MCF 10A (cell line): ENCODE results near the gene DPY19L3. TPM values are rescaled to one million over a fixed set of nuclear protein-coding genes. Genes with fewer than 3 reads are reported as not detected.
"Not testable (repeated sequence)": the region's sequence is repeated elsewhere in the genome, so short reads cannot be mapped to it uniquely, and the experiment has no call there.

Source experiments
- BruUV-seq: library from RNA; stranded (reverse); fragments of 400-500 nt; replicated peaks from 2 replicates; lab custom pipeline; 2021; lab: Mats Ljungman, UMichigan
- CTCF ChIA-PET: fragments of 300-600 bp; sonication (Branson Sonifier 250); formaldehyde crosslinking; extraction: SDS; loops from one replicate; lab custom pipeline; 2021; ENCODE audit warnings: antibody characterized with exemption, inconsistent platforms; lab: Yijun Ruan, JAX
- POLR2A ChIA-PET: fragments of 300-600, 350-650 bp; sonication (Branson Sonifier 250); formaldehyde crosslinking; extraction: SDS; loops from one replicate; lab custom pipeline; 2020; ENCODE audit warnings: antibody characterized with exemption, inconsistent platforms; lab: Yijun Ruan, JAX
- DNase-seq: peaks from one replicate; pipeline ENCODE4 v3.0.0-alpha.2; 2018; ENCODE audit not compliant: unreplicated experiment
- H3K27ac Mint-ChIP-seq: one replicate; pipeline ENCODE4 v1.8.0; 2022; ENCODE audit warnings: mild to moderate bottlenecking, low read depth, mixed read lengths; ENCODE audit not compliant: unreplicated experiment
- H3K27me3 Mint-ChIP-seq: one replicate; pipeline ENCODE4 v1.8.0; 2022; ENCODE audit warnings: mixed read lengths; ENCODE audit not compliant: insufficient read depth, unreplicated experiment
- H3K36me3 Mint-ChIP-seq: one replicate; pipeline ENCODE4 v1.8.0; 2022; ENCODE audit warnings: mild to moderate bottlenecking, moderate library complexity, mixed read lengths; ENCODE audit not compliant: insufficient read depth, unreplicated experiment
- H3K4me1 Mint-ChIP-seq: one replicate; pipeline ENCODE4 v1.8.0; 2022; ENCODE audit warnings: mixed read lengths; ENCODE audit not compliant: insufficient read depth, unreplicated experiment
- H3K4me3 Mint-ChIP-seq: one replicate; pipeline ENCODE4 v1.8.0; 2022; ENCODE audit warnings: mild to moderate bottlenecking, moderate library complexity, mixed read lengths; ENCODE audit not compliant: unreplicated experiment
- H3K9me3 Mint-ChIP-seq: one replicate; pipeline ENCODE4 v1.8.0; 2022; ENCODE audit warnings: mixed read lengths; ENCODE audit not compliant: unreplicated experiment
- intact Hi-C: fragments of 100-400 bp; cut with micrococcal nuclease; formaldehyde crosslinking; loops from 2 replicates; pipeline ENCODE4 v1.14.1; 2022
- total RNA-seq: library from RNA; stranded (reverse); gene quantifications from 2 replicates; pipeline ENCODE4 v1.2.3, GENCODE V29; 2022
- TF ChIP-seq, protein P1 (sequence below): fragments of 200-600 bp; IDR thresholded peaks from one replicate; pipeline ENCODE4 v1.8.0; 2022; ENCODE audit warnings: antibody characterized with exemption, mild to moderate bottlenecking; ENCODE audit not compliant: unreplicated experiment

The DPY19L3 gene
- total RNA-seq, 1 experiment from 2014 or later, result 43.8 TPM

DNA sequence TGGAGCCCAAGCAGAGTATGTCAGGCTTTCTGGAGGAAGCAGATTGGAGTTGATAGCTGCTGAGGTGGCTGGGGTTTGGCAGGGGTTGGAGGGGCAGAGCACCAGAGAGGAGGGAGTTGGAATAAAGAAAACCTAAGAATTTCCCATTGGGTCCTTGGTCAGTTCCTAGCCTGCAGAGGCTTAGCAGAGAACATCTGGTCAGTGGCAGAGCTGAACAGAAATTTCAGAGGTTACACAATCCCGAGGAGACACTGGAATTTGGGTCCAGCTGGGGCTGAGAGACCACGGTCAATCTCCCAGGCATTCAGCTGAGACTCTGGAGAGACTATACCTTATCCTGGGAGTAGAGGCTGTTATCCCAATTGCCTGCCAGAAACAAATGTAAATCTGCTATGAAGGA lies 84.4 kb downstream of the DPY19L3 start:
- Mint-ChIP-seq H3K9me3 (no peaks in the 10 kb centered on the region), H3K4me3 (no peak overlapping the region), H3K27ac (no peak overlapping the region), H3K27me3 (no peaks in the 10 kb centered on the region), H3K4me1 (no peaks in the 10 kb centered on the region), H3K36me3 (peaks cover 12% of the 10 kb centered on the region)
- no peak for DNase-seq
- intact Hi-C loops, result no loop called here
- ChIA-PET CTCF (interaction anchor here (0.6 kb wide), 1 partner anchor 79 kb away, joined by 4 read pairs; no protein-coding TSS in a partner anchor), POLR2A (no interaction called here)
- TF ChIP-seq, protein P1, sequence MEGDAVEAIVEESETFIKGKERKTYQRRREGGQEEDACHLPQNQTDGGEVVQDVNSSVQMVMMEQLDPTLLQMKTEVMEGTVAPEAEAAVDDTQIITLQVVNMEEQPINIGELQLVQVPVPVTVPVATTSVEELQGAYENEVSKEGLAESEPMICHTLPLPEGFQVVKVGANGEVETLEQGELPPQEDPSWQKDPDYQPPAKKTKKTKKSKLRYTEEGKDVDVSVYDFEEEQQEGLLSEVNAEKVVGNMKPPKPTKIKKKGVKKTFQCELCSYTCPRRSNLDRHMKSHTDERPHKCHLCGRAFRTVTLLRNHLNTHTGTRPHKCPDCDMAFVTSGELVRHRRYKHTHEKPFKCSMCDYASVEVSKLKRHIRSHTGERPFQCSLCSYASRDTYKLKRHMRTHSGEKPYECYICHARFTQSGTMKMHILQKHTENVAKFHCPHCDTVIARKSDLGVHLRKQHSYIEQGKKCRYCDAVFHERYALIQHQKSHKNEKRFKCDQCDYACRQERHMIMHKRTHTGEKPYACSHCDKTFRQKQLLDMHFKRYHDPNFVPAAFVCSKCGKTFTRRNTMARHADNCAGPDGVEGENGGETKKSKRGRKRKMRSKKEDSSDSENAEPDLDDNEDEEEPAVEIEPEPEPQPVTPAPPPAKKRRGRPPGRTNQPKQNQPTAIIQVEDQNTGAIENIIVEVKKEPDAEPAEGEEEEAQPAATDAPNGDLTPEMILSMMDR, result no peak
- no TSS peak for BruUV-seq

DNA sequence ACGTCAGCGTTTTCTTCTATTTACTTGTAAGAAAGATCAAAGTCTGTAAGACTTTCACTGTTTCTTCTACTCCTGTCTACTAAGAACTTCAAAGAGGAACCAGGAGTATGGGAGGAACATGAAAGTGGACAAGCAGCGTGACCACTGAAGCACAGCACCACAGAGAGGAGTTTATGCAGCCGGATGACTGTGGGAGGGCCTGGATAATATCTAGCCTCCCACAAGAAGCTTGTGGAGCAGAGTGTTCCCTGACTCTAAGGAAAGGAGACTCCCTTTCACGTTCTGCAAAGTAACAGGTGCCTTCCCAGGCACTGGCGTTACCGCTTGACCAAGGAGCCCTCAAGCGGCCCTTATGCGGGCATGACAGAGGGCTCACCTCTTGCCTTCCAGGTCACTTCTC lies 91.8 kb downstream of the DPY19L3 start:
- H3K4me3 Mint-ChIP-seq, result no peak overlapping the region
- no peaks in the 10 kb centered on the region for H3K9me3 Mint-ChIP-seq
- no peaks in the 10 kb centered on the region for H3K36me3 Mint-ChIP-seq
- H3K27me3 Mint-ChIP-seq, result no peaks in the 10 kb centered on the region
- CTCF ChIA-PET, result interaction anchor here (1.6 kb wide), 1 partner anchor 72 kb away, joined by 6 read pairs; no protein-coding TSS in a partner anchor
- no peak overlapping the region for H3K27ac Mint-ChIP-seq
- H3K4me1 Mint-ChIP-seq, result no peaks in the 10 kb centered on the region
- DNase-seq, result no peak
- no TSS peak for BruUV-seq
- intact Hi-C loops, result no loop called here
- POLR2A ChIA-PET, result no interaction called here
- TF ChIP-seq, protein P1, result no peak

DNA sequence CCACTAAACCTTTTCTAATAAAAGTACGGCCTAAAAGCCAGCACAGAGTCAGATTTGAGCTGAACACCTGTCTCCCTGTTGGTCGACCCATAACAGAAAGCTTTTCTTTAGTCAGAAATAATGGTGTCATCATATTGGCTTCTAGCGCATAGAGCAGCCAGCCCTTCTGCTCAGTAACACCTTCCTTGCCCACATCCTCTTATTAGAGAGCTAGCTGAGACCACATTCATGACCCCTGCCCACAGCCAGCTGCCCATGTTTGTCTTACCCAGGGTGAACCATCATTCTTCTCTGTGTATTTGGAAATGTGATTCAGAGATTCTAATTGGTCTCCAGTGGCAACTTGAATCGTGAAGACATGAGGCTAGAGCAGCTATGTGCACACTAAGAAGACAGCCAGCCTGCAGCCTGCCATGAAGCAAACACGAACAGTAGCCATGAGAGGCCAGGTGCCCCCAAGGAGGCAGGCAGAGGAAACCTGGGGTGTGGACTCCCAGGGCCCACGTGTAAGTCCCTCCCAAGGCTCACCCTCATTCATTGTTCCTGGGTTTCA lies 93.2 kb downstream of the DPY19L3 start:
- Mint-ChIP-seq H3K9me3 (no peaks in the 10 kb centered on the region), H3K27ac (no peak overlapping the region), H3K4me3 (no peak overlapping the region), H3K4me1 (no peaks in the 10 kb centered on the region), H3K27me3 (no peaks in the 10 kb centered on the region), H3K36me3 (no peaks in the 10 kb centered on the region)
- TF ChIP-seq, protein P1, result no peak
- no TSS peak for BruUV-seq
- no peak for DNase-seq
- ChIA-PET POLR2A (no interaction called here), CTCF (interaction anchor here (0.5 to 1.6 kb wide), 4 partner anchors 13 to 1835 kb away, joined by 3 to 6 read pairs (median 3); no protein-coding TSS in a partner anchor)
- intact Hi-C loops, result no loop called here

DNA sequence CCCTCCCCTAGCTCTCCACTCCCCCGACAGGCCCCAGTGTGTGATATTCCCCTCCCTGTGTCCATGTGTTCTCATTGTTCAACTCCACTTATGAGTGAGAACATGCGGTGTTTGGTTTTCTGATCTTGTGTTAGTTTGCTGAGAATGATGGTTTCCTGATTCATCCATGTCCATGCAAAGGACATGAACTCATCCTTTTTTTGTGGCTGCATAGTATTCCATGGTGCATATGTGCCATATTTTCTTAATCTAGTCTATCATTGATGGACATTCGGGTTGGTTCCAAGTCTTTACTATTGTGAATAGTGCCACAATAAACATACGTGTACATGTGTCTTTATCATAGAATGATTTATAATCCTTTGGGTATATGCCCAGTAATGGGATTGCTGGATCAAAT lies 106.9 kb downstream of the DPY19L3 start:
- POLR2A ChIA-PET, H3K4me1 Mint-ChIP-seq, H3K27me3 Mint-ChIP-seq, DNase-seq, CTCF ChIA-PET, H3K4me3 Mint-ChIP-seq, H3K36me3 Mint-ChIP-seq, intact Hi-C loops, H3K27ac Mint-ChIP-seq, BruUV-seq: not testable (repeated sequence)
- peaks cover 15% of the 10 kb centered on the region for H3K9me3 Mint-ChIP-seq
